ENCODE measurements around the gene KIF15.

KIF15 gene

GRCh38 chr3:44885618-44886017 lies 124.0 kb downstream of the KIF15 start:
- DNase-seq = peak; percentile 78

DNA sequence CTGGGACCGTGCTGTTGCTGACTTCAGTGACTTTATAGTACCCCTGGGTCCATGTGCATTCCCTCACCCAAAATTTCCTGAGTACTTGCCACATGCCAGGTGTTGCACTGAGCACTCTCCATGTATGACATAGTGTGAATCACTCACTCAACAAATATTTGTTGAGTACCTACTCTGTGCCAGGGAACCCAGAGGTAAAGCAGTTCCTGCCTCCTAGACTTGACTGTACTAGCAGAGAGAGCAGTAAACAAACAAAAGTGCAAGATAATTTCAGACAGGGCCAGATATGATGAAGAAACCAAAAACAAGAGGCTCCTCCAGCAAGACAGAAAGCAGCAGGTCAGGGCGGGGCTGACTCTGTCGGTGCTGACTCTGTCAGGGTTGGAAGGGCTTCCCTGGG lies 125.0 kb downstream of the KIF15 start:
- no peak for DNase-seq

- DNase-seq = no peak
These were observed 125.5 kb downstream of the KIF15 start for GRCh38 chr3:44887101-44887500.

DNA sequence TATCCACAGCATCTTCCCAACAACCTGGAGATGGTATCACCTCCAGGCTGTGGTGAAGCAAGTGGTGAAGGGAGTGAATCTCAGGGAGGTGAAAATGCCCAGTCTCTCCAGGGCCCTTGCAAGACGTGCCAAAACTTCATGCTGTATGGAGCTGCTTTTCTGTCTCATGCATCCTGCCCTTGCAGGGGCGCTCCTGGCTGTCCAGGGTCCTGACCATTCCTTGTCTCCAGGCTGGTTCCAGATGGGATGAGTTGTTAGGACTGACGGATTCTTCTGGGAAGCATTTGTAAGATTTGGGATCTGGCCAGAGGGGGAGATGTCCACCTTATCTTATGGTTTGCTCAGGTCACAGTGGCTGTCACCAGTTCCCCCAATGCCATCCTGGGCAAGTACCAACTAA lies 128.7 kb downstream of the KIF15 start:
- no peak for DNase-seq

- DNase-seq = no peak
These were observed 129.3 kb downstream of the KIF15 start for GRCh38 chr3:44890852-44891251.

GRCh38 chr3:44892689-44893088 lies 131.1 kb downstream of the KIF15 start:
- DNase-seq = no peak

DNA sequence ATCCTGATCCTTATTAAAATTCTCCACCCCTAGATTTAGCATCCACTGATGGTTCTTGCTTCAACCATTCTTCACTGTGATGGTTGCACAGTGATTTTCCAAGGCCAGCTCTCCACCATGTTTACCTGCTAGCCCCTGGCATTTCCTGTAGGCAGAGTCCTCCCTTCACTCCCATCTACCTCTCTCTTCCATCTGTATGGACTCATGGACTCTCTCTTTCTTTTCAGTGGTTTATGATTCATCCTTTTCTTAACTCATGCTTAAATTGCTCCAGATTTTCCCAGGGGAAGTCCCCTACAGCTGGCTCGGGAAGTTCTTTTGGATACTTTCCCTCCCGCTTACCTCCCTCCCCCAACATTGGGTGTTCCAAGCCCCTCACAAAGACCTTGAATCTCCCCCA lies 131.5 kb downstream of the KIF15 start:
- DNase-seq = no peak

GRCh38 chr3:44894485-44894884 lies 132.9 kb downstream of the KIF15 start:
- no peak for DNase-seq

GRCh38 chr3:44896440-44896839 lies 134.8 kb downstream of the KIF15 start:
- no peak for DNase-seq

GRCh38 chr3:44899683-44900367 lies 138.2 kb downstream of the KIF15 start:
- no peak for DNase-seq

GRCh38 chr3:44902628-44903027 lies 141.0 kb downstream of the KIF15 start:
- DNase-seq = no peak
